HK-2 (cell line): ENCODE results near the gene ITIH2.
"Not testable (repeated sequence)": the region's sequence is repeated elsewhere in the genome, so short reads cannot be mapped to it uniquely, and the experiment has no call there.

Experiments
- DNase-seq: peaks from one replicate; pipeline ENCODE4 v3.0.0-alpha.2; 2018; ENCODE audit not compliant: unreplicated experiment

ITIH2 gene

GRCh38 chr10:7703140-7703539 lies at the start of gene ITIH2:
TSS of gene ITIH2 (plus strand) at chr10:7703316. CDS start at chr10:7703435, 119 bp downstream.
- DNase-seq = no peak

- DNase-seq = not testable (repeated sequence)
Measured at GRCh38 chr10:7657079-7657478, 46.0 kb upstream of the ITIH2 start.

GRCh38 chr10:7657552-7657951 lies 45.6 kb upstream of the ITIH2 start:
- no peak for DNase-seq

- no peak for DNase-seq
Measured at GRCh38 chr10:7659560-7659959, 43.6 kb upstream of the ITIH2 start.

GRCh38 chr10:7662522-7662921 lies 40.6 kb upstream of the ITIH2 start:
- no peak for DNase-seq

GRCh38 chr10:7664707-7665106 lies 38.4 kb upstream of the ITIH2 start:
- DNase-seq = no peak

GRCh38 chr10:7665767-7666166 lies 37.3 kb upstream of the ITIH2 start:
- no peak for DNase-seq

- DNase-seq = no peak
Measured at GRCh38 chr10:7666253-7667023, 36.7 kb upstream of the ITIH2 start, which contains the start of gene ITIH5. TSS of gene ITIH5 (minus strand) at chr10:7666966. CDS start at chr10:7666892, 74 bp downstream.

- no peak for DNase-seq
Measured at GRCh38 chr10:7667262-7668141, 35.6 kb upstream of the ITIH2 start.

GRCh38 chr10:7670157-7670556 lies 33.0 kb upstream of the ITIH2 start:
- no peak for DNase-seq

GRCh38 chr10:7672341-7673134 lies 30.6 kb upstream of the ITIH2 start:
- DNase-seq = no peak

- no peak for DNase-seq
Measured at GRCh38 chr10:7679256-7679655, 23.9 kb upstream of the ITIH2 start.

- not testable (repeated sequence) for DNase-seq
Measured at GRCh38 chr10:7680078-7680477, 23.0 kb upstream of the ITIH2 start.

GRCh38 chr10:7686351-7687171 lies 16.6 kb upstream of the ITIH2 start:
- no peak for DNase-seq

- DNase-seq = peak; percentile 61
Measured at GRCh38 chr10:7687228-7687907, 15.7 kb upstream of the ITIH2 start.

- no peak for DNase-seq
Measured at GRCh38 chr10:7689591-7689990, 13.5 kb upstream of the ITIH2 start.

GRCh38 chr10:7690885-7691597 lies 12.1 kb upstream of the ITIH2 start:
- not testable (repeated sequence) for DNase-seq

GRCh38 chr10:7692368-7692767 lies 10.7 kb upstream of the ITIH2 start:
- not testable (repeated sequence) for DNase-seq

GRCh38 chr10:7693194-7693593 lies 9.9 kb upstream of the ITIH2 start:
- DNase-seq = not testable (repeated sequence)

GRCh38 chr10:7696545-7696944 lies 6.6 kb upstream of the ITIH2 start:
- peak; percentile 36 for DNase-seq
